Right atrium auricular region (tissue), 2 donors: ENCODE measurements around the gene ZNF385A. TPM values are rescaled to one million over a fixed set of nuclear protein-coding genes. Genes with fewer than 3 reads are reported as not detected.
A peak's percentile ranks its signal among the peaks of the same experiment; 100 is the strongest.
"Not testable (repeated sequence)": the region's sequence is repeated elsewhere in the genome, so short reads cannot be mapped to it uniquely, and the experiment has no call there.

Experiments
- DNase-seq: peaks from one replicate; pipeline ENCODE4 v3.0.0-alpha.2; 2019; ENCODE audit warnings: low spot score
- H3K27ac ChIP-seq, 2 donors: fragments of 200-600 bp; sonication (generic); 1 replicate in 1 of 2; 2 replicates in 1 of 2; pipeline ENCODE4 v1.5.1; 2016 to 2019
- H3K27me3 ChIP-seq, 2 donors: fragments of 200-600 bp; sonication (generic); one replicate each; pipeline versions ENCODE4 v1.5.1 to v1.6.0; 2017 to 2019
- H3K36me3 ChIP-seq: fragments of 200-600 bp; sonication (generic); one replicate; pipeline ENCODE4 v1.5.1; 2016
- H3K4me1 ChIP-seq, 2 donors: fragments of 200-600 bp; sonication (generic); one replicate each; pipeline versions ENCODE4 v1.5.1 to v1.6.0; 2017 to 2019
- H3K4me3 ChIP-seq, 2 donors: fragments of 200-600 bp; sonication (generic); 1 replicate in 1 of 2; 2 replicates in 1 of 2; pipeline ENCODE4 v1.5.1; 2017 to 2019; ENCODE audit warnings: mild to moderate bottlenecking in 1 of 2, moderate library complexity in 1 of 2
- H3K9me3 ChIP-seq, 2 donors: fragments of 200-600 bp; sonication (generic); one replicate each; pipeline ENCODE4 v1.5.1; 2019
- CTCF ChIP-seq, 2 donors: fragments of 200-600 bp; sonication (generic); IDR thresholded peaks; one replicate each; pipeline ENCODE4 v1.5.1; 2019; ENCODE audit warnings: antibody characterized with exemption in 2 of 2
- microRNA counts, 2 donors: library from miRNA; unstranded; fragments of <30 nt; microRNA quantifications; one replicate each; lab custom pipeline; 2016 to 2017
- microRNA-seq, 2 donors: library from miRNA; unstranded; fragments of <30 nt; microRNA quantifications; one replicate each; pipeline ENCODE4, GENCODE V29; 2016 to 2017; ENCODE audit warnings: borderline number of aligned reads in 2 of 2, borderline replicate concordance in 1 of 2
- total RNA-seq, 2 donors: library from RNA; depleted of rRNA; stranded (reverse); fragments of >200 nt; gene quantifications; one replicate each; pipeline ENCODE4 v1.1.0, GENCODE V29; 2016

Gene ZNF385A
- total RNA-seq, 2 donors from 2014 or later, result 6.7 to 12.7 TPM

GRCh38 chr12:54328595-54329337 is 55.8 kb downstream of the ZNF385A start:
- no peak for DNase-seq
- Histone ChIP-seq H3K27ac (no peak overlapping the region), H3K4me3 (no peak overlapping the region), H3K27me3 (no peaks in the 10 kb centered on the region), H3K4me1 (peaks cover 0 to 44% of the 10 kb centered on the region in 2 donors), H3K9me3 (no peaks in the 10 kb centered on the region), H3K36me3 (no peaks in the 10 kb centered on the region)
- TF ChIP-seq CTCF (IDR thresholded peaks at IDR 0.05), result no peak

- Histone ChIP-seq H3K4me1 (peaks cover 0 to 41% of the 10 kb centered on the region in 2 donors), H3K4me3 (peak overlapping the region; percentile 53 to 75), H3K27ac (peak overlapping the region; percentile 72 to 81)
- not testable (repeated sequence) for H3K36me3 ChIP-seq, H3K27me3 ChIP-seq, DNase-seq, H3K9me3 ChIP-seq
These were observed 59.0 kb downstream of the ZNF385A start for GRCh38 chr12:54325442-54326109.

GRCh38 chr12:54324617-54325441 is 59.7 kb downstream of the ZNF385A start, which contains the start of gene COPZ1:
Gene COPZ1 (plus strand): TSS chr12:54325131. CDS start chr12:54325164, 33 bp downstream.
- peak within 1 kb of the TSS; percentile 53 to 75 for H3K4me3 ChIP-seq
- DNase-seq, result peak; percentile 99
- no peaks in the 10 kb centered on the region for H3K9me3 ChIP-seq
- peaks cover 0 to 33% of the 10 kb centered on the region in 2 donors for H3K4me1 ChIP-seq
- peak within 1 kb of the TSS; percentile 72 to 81 for H3K27ac ChIP-seq
- H3K36me3 ChIP-seq, result no peaks in the 10 kb centered on the region
- peak; percentile 73 to 82 for TF ChIP-seq CTCF (IDR thresholded peaks at IDR 0.05)
- H3K27me3 ChIP-seq, result no peaks in the 10 kb centered on the region

GRCh38 chr12:54321363-54321762 is 63.2 kb downstream of the ZNF385A start:
- TF ChIP-seq CTCF (IDR thresholded peaks at IDR 0.05), result no peak

More at GRCh38 chr12:54321363-54321762, 63.2 kb downstream of the ZNF385A start:
- Histone ChIP-seq H3K4me1 (peaks cover 0 to 8% of the 10 kb centered on the region in 2 donors), H3K27ac (no peak overlapping the region), H3K4me3 (no peak overlapping the region), H3K27me3 (no peaks in the 10 kb centered on the region), H3K36me3 (no peaks in the 10 kb centered on the region), H3K9me3 (no peaks in the 10 kb centered on the region)
- no peak for DNase-seq

MicroRNAs encoded within 50 kb of the gene (microRNA counts, 767-probe panel; counts per million panel counts)
- microRNA hsa-miR-148b-3p (lab: Ali Mortazavi, UCI), result 3,913 to 8,839 counts per million in 2 donors

Small RNA genes within 50 kb of the gene (microRNA-seq; reads per million reads assigned to microRNA genes)
- gene MIR148B, result 181 to 243 reads per million in 2 donors

Other genes with a start within 250 kb of the ZNF385A start
- 10 to 100 TPM; 14.5 to 29.4 TPM for gene SMUG1, start 195.7 kb downstream of the ZNF385A start, total RNA-seq
- 10 to 100 TPM; 33.0 to 33.9 TPM for gene CBX5, start 104.6 kb downstream of the ZNF385A start, total RNA-seq
- gene HNRNPA1, start 104.0 kb downstream of the ZNF385A start, total RNA-seq, result 100 to 1,000 TPM; 237 to 404 TPM
- gene NFE2, start 83.7 kb downstream of the ZNF385A start, total RNA-seq, result 1 to 10 TPM; 1.1 to 2.9 TPM
- gene COPZ1, start 59.6 kb downstream of the ZNF385A start, total RNA-seq, result 100 to 1,000 TPM in 1 of 2 donors, 10 to 100 TPM in 1; 79.2 to 154 TPM
- gene GPR84, start 20.2 kb downstream of the ZNF385A start, total RNA-seq, result under 1 TPM in 1 of 2 donors, not detected in 1; 0.43 TPM
- 100 to 1,000 TPM in 1 of 2 donors, 10 to 100 TPM in 1; 80.5 to 144 TPM for gene ITGA5, start 34.5 kb upstream of the ZNF385A start, total RNA-seq
- gene GTSF1, start 88.9 kb upstream of the ZNF385A start, total RNA-seq, result not detected
- 1 to 10 TPM; 2.9 to 8.3 TPM for gene NCKAP1L, start 113.0 kb upstream of the ZNF385A start, total RNA-seq
- gene PDE1B, start 164.9 kb upstream of the ZNF385A start, total RNA-seq, result 1 to 10 TPM; 1.7 to 4.8 TPM
- gene PPP1R1A, start 203.9 kb upstream of the ZNF385A start, total RNA-seq, result 100 to 1,000 TPM; 104 to 111 TPM